ENCODE data around the gene ARMH4. TPM values are rescaled to one million over a fixed set of nuclear protein-coding genes. Genes with fewer than 3 reads are reported as not detected.
"Not testable (repeated sequence)": the region's sequence is repeated elsewhere in the genome, so short reads cannot be mapped to it uniquely, and the experiment has no call there.

ARMH4 gene
- total and polyA plus RNA-seq, 12 donors, result 1.1 to 23.2 (median 9.0) TPM

- no peak for TF ChIP-seq CTCF (IDR thresholded peaks at IDR 0.05)
- TF ChIP-seq POLR2A (IDR thresholded peaks at IDR 0.05), result no peak
- H3K36me3 ChIP-seq (replicated peaks in 1 of 2), result no peaks in the 10 kb centered on the region
- peaks cover 0 to 6% of the 10 kb centered on the region in 2 donors for H3K4me1 ChIP-seq (replicated peaks in 1 of 2)
- no peaks in the 10 kb centered on the region for H3K9me3 ChIP-seq (replicated peaks in 1 of 3)
- H3K27me3 ChIP-seq, result no peaks in the 10 kb centered on the region
- 94 to 97% (median 96%) methylated on average over 4 of the region's 4 CpGs for WGBS, 4 donors
- DNase-seq, result no peak
- H3K27ac ChIP-seq, result no peak overlapping the region
- H3K4me3 ChIP-seq, result no peak overlapping the region
- intact Hi-C loops (cut with DNase I), result no loop called here
Measured at GRCh38 chr14:58129208-58129607, 22.8 kb downstream of the ARMH4 start.

DNA sequence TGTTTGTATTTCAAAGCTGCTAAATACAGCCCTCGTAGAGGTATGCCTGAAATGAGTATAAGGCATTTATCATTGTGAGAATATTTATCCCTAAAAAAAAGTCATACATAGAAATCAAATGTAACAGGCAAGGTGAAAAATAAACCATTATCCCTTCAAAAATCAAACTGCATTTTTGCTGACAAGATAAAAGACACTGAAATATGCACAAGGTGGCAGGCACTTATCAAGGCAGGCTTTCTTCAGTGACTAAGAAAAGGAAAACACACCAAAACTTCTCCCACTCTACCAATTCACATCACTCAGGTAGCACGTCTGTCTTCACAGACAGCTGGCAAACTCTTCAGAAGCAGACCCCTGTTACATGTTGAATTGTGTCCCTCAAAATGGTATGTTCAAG lies 23.6 kb downstream of the ARMH4 start:
- H3K4me3 ChIP-seq, result no peak overlapping the region
- H3K9me3 ChIP-seq (replicated peaks in 1 of 3), result no peaks in the 10 kb centered on the region
- intact Hi-C loops (cut with DNase I), result no loop called here
- 92 to 95% (median 94%) methylated on average over 2 of the region's 2 CpGs for WGBS, 4 donors
- no peaks in the 10 kb centered on the region for H3K36me3 ChIP-seq (replicated peaks in 1 of 2)
- H3K27ac ChIP-seq, result no peak overlapping the region
- TF ChIP-seq CTCF (IDR thresholded peaks at IDR 0.05), result no peak
- TF ChIP-seq POLR2A (IDR thresholded peaks at IDR 0.05), result no peak
- H3K27me3 ChIP-seq, result no peaks in the 10 kb centered on the region
- no peak for DNase-seq
- H3K4me1 ChIP-seq (replicated peaks in 1 of 2), result peaks cover 0 to 6% of the 10 kb centered on the region in 2 donors

- H3K36me3 ChIP-seq (replicated peaks in 1 of 2); DNase-seq; intact Hi-C loops (cut with DNase I); H3K27me3 ChIP-seq; H3K4me1 ChIP-seq (replicated peaks in 1 of 2); H3K9me3 ChIP-seq (replicated peaks in 1 of 3); H3K27ac ChIP-seq; H3K4me3 ChIP-seq: not testable (repeated sequence)
- WGBS, 4 donors, result 92 to 98% (median 96%) methylated on average over 6 of the region's 6 CpGs
Measured at GRCh38 chr14:58122546-58122945, 29.5 kb downstream of the ARMH4 start.

DNA sequence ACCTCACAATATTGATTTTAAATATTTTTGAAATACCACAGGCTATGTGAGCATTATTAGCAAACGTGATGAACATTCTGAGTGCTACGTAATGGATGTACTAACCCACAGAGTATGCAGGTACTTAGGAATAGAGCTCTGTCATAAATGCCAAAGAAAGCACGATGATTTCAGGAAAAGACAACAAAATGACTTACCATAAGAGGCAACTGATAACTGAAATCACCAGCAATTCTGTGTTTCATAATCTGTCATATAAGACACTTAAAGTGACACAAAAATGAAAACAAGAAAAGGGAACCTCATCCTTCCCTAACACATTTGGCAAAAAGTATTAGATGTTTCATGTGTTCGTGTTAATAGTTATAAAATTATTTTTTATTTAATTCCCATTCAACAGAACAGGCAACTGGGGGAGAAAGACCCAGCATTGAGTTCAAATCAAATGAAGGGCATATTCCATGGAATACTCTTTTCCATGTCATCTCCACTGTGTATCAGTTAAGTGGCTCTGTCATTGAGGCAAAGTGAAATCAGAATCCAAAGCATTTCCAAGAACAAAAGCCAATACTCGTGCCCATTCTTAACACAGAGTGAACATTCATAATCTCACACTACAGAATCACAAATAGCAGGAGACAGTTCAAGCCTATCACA lies 30.4 kb downstream of the ARMH4 start:
- Histone ChIP-seq H3K4me3 (no peak overlapping the region), H3K36me3 (replicated peaks in 1 of 2) (no peaks in the 10 kb centered on the region), H3K27me3 (no peaks in the 10 kb centered on the region), H3K4me1 (replicated peaks in 1 of 2) (peaks cover 0 to 3% of the 10 kb centered on the region in 2 donors), H3K9me3 (replicated peaks in 1 of 3) (no peaks in the 10 kb centered on the region), H3K27ac (no peak overlapping the region)
- intact Hi-C loops (cut with DNase I), result no loop called here
- TF ChIP-seq POLR2A (IDR thresholded peaks at IDR 0.05), result no peak
- TF ChIP-seq CTCF (IDR thresholded peaks at IDR 0.05), result no peak
- WGBS, 4 donors, result 77 to 88% (median 85%) methylated on average over 5 of the region's 5 CpGs
- DNase-seq, result no peak

GRCh38 chr14:58119381-58119780 lies 32.6 kb downstream of the ARMH4 start:
- no peak for TF ChIP-seq POLR2A (IDR thresholded peaks at IDR 0.05)
- no peak for TF ChIP-seq CTCF (IDR thresholded peaks at IDR 0.05)

More at GRCh38 chr14:58119381-58119780, 32.6 kb downstream of the ARMH4 start:
- no peak for DNase-seq
- Histone ChIP-seq H3K36me3 (replicated peaks in 1 of 2) (no peaks in the 10 kb centered on the region), H3K27ac (no peak overlapping the region), H3K4me1 (replicated peaks in 1 of 2) (peaks cover 0 to 3% of the 10 kb centered on the region in 2 donors), H3K4me3 (no peak overlapping the region), H3K27me3 (no peaks in the 10 kb centered on the region), H3K9me3 (replicated peaks in 1 of 3) (no peaks in the 10 kb centered on the region)
- 79 to 82% (median 80%) methylated on average over 3 of the region's 3 CpGs for WGBS, 4 donors
- intact Hi-C loops (cut with DNase I), result no loop called here
